ENCODE results near the gene AHCTF1.

The AHCTF1 gene

GRCh38 chr1:246930830-246931548 lies 759 bp downstream of the AHCTF1 start:
- no peak for TF ChIP-seq EZH2 (IDR thresholded peaks at IDR 0.05; ENCODE audit: borderline replicate concordance, low read depth, low read length, severe bottlenecking)
- TF ChIP-seq CTCF (IDR thresholded peaks at IDR 0.05; ENCODE audit: borderline replicate concordance, extremely low read depth, low read length, poor library complexity, severe bottlenecking): no peak
- Histone ChIP-seq H3K36me3 (ENCODE audit: insufficient read depth, low read length) (peaks cover 35% of the 10 kb centered on the region), H3K4me3 (ENCODE audit: low read depth in 1 of 2, low read length in 2 of 2) (peak overlapping the region; percentile 80 to 95), H3K9me3 (ENCODE audit: insufficient read depth, low read length, severe bottlenecking) (no peaks in the 10 kb centered on the region), H3K4me2 (ENCODE audit: insufficient read depth, low read length) (peak overlapping the region; percentile 90), H3K9ac (ENCODE audit: low read depth, low read length) (peak overlapping the region; percentile 98), H3K4me1 (ENCODE audit: insufficient read depth, low read length) (peaks cover 27% of the 10 kb centered on the region), H4K20me1 (ENCODE audit: insufficient read depth, low read length) (peaks cover 38% of the 10 kb centered on the region), H3K27me3 (ENCODE audit: insufficient read depth, low read length, poor library complexity) (no peaks in the 10 kb centered on the region), H2AFZ (ENCODE audit: low read depth, low read length) (peak overlapping the region; percentile 98), H3K27ac (ENCODE audit: low read length) (peak overlapping the region; percentile 93), H3K79me2 (ENCODE audit: insufficient read depth, low read length) (peaks cover 56% of the 10 kb centered on the region)
- DNase-seq: peak; percentile 52
- no peak; the same call in 2 of the 3 replicates for ATAC-seq (ENCODE audit: insufficient read depth, low read depth)

GRCh38 chr1:246925997-246926626 lies 5.6 kb downstream of the AHCTF1 start:
- Histone ChIP-seq H3K27ac (ENCODE audit: low read length) (no peak overlapping the region), H3K79me2 (ENCODE audit: insufficient read depth, low read length) (peaks cover 98% of the 10 kb centered on the region), H2AFZ (ENCODE audit: low read depth, low read length) (no peak overlapping the region), H3K4me2 (ENCODE audit: insufficient read depth, low read length) (no peak overlapping the region), H3K27me3 (ENCODE audit: insufficient read depth, low read length, poor library complexity) (no peaks in the 10 kb centered on the region), H3K9me3 (ENCODE audit: insufficient read depth, low read length, severe bottlenecking) (no peaks in the 10 kb centered on the region), H3K36me3 (ENCODE audit: insufficient read depth, low read length) (peaks cover 50% of the 10 kb centered on the region), H4K20me1 (ENCODE audit: insufficient read depth, low read length) (peaks cover 68% of the 10 kb centered on the region), H3K9ac (ENCODE audit: low read depth, low read length) (no peak overlapping the region), H3K4me1 (ENCODE audit: insufficient read depth, low read length) (peaks cover 32% of the 10 kb centered on the region), H3K4me3 (ENCODE audit: low read depth in 1 of 2, low read length in 2 of 2) (no peak overlapping the region)
- TF ChIP-seq CTCF (IDR thresholded peaks at IDR 0.05; ENCODE audit: borderline replicate concordance, extremely low read depth, low read length, poor library complexity, severe bottlenecking): no peak
- TF ChIP-seq EZH2 (IDR thresholded peaks at IDR 0.05; ENCODE audit: borderline replicate concordance, low read depth, low read length, severe bottlenecking): no peak
- ATAC-seq (ENCODE audit: insufficient read depth, low read depth) (0 out of 3 replicates have a peak, but pooled peaks have one; percentile 6), DNase-seq (no peak)

- peaks cover 97% of the 10 kb centered on the region for H3K79me2 ChIP-seq (ENCODE audit: insufficient read depth, low read length)
- TF ChIP-seq CTCF (IDR thresholded peaks at IDR 0.05; ENCODE audit: borderline replicate concordance, extremely low read depth, low read length, poor library complexity, severe bottlenecking): no peak
- TF ChIP-seq EZH2 (IDR thresholded peaks at IDR 0.05; ENCODE audit: borderline replicate concordance, low read depth, low read length, severe bottlenecking): no peak
- H3K4me2 ChIP-seq (ENCODE audit: insufficient read depth, low read length): 0 out of 2 replicates have a peak overlapping the region, but pooled peaks have one; percentile 5
- H3K27me3 ChIP-seq (ENCODE audit: insufficient read depth, low read length, poor library complexity): no peaks in the 10 kb centered on the region
- peaks cover 49% of the 10 kb centered on the region for H3K36me3 ChIP-seq (ENCODE audit: insufficient read depth, low read length)
- no peak overlapping the region for H3K4me3 ChIP-seq (ENCODE audit: low read depth in 1 of 2, low read length in 2 of 2)
- no peak for DNase-seq
- no peak overlapping the region for H3K27ac ChIP-seq (ENCODE audit: low read length)
- H3K4me1 ChIP-seq (ENCODE audit: insufficient read depth, low read length): peaks cover 16% of the 10 kb centered on the region
- ATAC-seq (ENCODE audit: insufficient read depth, low read depth): 0 out of 3 replicates have a peak, but pooled peaks have one; percentile 8
- no peak overlapping the region for H2AFZ ChIP-seq (ENCODE audit: low read depth, low read length)
- H4K20me1 ChIP-seq (ENCODE audit: insufficient read depth, low read length): peaks cover 64% of the 10 kb centered on the region
- H3K9me3 ChIP-seq (ENCODE audit: insufficient read depth, low read length, severe bottlenecking): no peaks in the 10 kb centered on the region
- no peak overlapping the region for H3K9ac ChIP-seq (ENCODE audit: low read depth, low read length)
Observed at GRCh38 chr1:246923900-246924299, 7.8 kb downstream of the AHCTF1 start.
